Raji (cell line): ENCODE results near the gene NCBP2.

Experiments
- POLR2A ChIP-seq: IDR thresholded peaks from 2 replicates; pipeline ENCODE4 v1.6.1; 2011; ENCODE audit warnings: low read depth, low read length, control low read depth; ENCODE audit not compliant: insufficient read depth

NCBP2 gene

GRCh38 chr3:196971094-196971698 lies 28.9 kb upstream of the NCBP2 start:
- no peak for TF ChIP-seq POLR2A

GRCh38 chr3:196970547-196971093 lies 28.3 kb upstream of the NCBP2 start:
- TF ChIP-seq POLR2A: no peak

GRCh38 chr3:196969660-196970546 lies 27.6 kb upstream of the NCBP2 start:
- 0 out of 2 replicates have a peak, but pooled peaks have one; percentile 9 for TF ChIP-seq POLR2A

DNA sequence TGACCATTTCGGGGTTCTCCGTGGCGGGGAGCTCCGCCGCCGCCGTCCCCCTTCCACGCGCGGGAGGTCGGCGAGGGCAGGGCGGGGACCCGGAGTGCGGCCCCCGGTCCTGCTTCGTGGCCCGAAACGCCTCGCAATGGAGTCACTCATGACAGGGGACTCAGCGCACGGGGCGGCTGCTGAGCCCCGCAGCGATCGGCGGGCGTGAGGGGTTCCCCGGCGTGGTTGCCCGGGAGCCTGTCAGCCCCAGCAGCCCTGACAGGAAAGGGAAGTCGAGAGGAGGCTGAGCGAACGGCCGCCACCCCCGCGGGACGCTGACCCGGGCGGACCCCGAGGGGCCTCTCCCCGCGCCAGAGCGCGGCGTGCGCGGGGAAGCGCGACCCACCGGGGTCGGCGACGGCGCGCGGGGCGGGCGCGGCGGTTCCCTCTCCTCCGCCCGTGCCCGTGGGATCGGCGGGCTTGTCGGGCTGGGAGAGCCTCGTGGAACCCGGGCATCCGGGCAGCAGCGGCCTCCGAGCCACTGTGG lies 26.9 kb upstream of the NCBP2 start:
- TF ChIP-seq POLR2A: 0 out of 2 replicates have a peak, but pooled peaks have one; percentile 9

- no peak for TF ChIP-seq POLR2A
Measured at GRCh38 chr3:196968233-196969133, 26.2 kb upstream of the NCBP2 start, which contains the start of gene PIGZ. PIGZ (minus strand) TSS chr3:196968833; CDS start chr3:196952031, 16,802 bp downstream.

- no peak for TF ChIP-seq POLR2A
Measured at GRCh38 chr3:196967412-196968232, 25.3 kb upstream of the NCBP2 start.

DNA sequence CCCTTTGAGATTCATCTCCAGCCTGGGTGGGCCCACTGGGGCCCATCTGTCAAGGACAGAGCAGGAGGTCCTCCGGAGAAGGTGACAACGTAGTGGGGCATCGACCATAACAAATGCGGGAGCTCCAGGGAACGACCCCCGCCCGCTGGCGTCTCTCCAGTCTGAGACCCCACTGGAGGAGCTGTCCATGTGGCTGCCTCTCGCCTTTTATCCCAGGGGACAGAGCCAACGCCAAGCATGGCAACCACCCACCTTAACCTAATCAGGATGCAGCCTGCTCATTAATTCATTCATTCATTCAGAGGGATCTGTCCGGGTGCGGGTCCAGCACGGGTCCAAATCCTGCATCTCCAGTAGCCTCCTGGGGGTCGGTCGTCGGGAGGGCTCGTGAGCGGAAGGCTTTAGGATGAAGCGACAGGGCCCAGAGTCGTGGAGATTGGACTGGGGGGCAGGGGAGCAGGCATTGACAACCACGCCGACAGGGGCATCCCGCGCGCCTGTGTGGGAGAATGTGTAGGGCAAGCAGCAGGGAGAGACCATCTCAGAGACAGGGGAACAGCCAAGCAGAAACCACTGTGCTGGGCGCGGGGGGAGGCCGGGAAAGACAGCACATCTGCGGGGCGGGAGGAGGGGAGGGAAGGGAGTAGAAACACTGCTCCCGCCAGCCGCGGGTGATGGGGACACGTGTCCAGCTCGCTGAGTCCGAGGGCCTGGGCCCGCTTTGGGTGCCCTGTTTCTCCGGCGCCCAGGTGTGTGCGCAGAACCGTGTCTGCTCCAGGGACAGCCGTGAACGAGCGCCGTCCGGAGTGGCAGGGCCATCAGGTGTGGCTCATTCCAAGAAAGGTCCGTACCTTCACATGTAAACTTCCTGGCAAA lies 24.4 kb upstream of the NCBP2 start:
- TF ChIP-seq POLR2A: no peak

GRCh38 chr3:196965804-196966173 lies 23.5 kb upstream of the NCBP2 start:
- TF ChIP-seq POLR2A: no peak

- TF ChIP-seq POLR2A: no peak
Measured at GRCh38 chr3:196965112-196965803, 22.9 kb upstream of the NCBP2 start.

DNA sequence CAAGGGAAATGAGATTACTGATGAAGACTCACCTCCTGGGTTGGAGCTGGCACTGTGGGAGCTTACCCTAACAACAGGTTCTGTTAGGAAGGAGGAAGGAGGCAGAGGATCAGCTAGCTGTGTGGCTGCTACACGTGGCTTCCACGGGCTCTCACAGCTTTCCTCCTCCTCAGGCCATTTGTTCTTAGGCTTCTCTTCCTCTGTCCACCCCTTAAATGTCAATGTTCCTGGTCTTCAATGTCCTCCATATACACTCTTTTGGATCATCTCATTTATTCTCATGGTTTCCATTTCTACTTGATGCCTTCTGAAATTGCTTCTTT lies 21.3 kb upstream of the NCBP2 start:
- TF ChIP-seq POLR2A: no peak

DNA sequence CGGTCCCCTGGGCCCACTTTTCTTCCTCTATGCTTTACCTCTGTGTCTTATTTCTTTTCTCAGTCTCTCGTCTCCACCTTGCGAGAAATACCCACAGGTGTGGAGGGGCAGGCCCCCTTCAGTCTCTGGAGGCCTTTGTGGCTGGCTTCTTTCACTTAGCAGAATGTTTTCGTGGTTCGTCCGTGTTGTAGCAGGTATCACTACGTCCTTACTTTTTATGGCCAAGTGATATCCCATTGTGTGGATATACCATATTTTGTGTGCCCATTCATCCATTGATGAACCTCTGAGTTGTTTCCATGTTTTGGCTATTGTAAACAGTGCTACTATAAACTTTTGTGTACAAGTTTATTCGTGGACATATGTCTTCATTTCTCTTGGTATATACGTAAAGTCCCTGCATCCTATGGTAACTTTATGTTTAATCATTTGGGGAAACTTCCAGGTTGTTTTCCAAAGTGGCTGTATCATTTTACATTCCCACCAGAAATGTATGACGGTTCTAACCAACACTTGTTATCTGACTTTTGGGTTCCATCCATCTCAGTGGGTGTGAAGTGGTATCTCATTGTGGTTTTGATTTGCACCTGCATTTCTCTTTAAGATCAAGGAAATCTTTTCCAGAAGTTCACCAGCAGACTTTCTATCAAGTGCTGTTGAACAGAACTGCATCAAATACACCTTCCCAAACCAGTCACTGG lies 20.8 kb upstream of the NCBP2 start:
- no peak for TF ChIP-seq POLR2A

DNA sequence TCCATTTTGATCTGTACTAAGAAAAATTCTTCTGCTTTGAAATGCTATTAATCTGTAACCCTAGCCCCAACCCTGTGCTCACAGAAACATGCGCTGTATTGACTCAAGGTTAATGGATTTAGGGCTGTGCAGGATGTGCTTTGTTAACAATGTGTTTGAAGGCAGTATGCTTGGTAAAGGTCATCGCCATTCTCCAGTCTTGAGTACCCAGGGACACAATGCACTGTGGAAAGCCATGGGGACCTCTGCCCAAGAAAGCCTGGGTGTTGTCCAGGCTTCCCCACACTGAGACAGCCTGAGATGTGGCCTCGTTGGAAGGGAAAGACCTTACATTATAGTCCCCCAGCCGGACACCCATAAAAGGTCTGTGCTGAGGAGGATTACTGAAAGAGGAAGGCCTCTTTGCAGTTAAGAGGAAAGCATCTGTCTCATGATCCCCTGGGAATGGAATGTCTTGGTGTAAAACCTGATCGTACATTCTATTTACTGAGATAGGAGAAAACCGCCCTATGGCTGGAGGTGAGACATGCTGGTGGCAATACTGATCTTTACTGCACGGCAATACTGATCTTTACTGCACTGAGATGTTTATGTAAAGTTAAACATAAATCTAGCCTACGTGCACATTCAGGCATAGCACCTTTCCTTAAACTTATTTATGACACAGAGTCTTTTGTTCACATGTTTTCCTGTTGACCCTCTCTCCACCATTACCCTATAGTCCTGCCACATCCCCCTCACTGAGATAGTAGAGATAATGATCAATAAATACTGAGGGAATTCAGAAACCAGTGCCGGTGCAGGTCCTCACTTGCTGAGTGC lies 20.0 kb upstream of the NCBP2 start:
- no peak for TF ChIP-seq POLR2A
